ENCODE results near the gene PRPH. TPM values are rescaled to one million over a fixed set of nuclear protein-coding genes. Genes with fewer than 3 reads are reported as not detected.
A peak's percentile ranks its signal among the peaks of the same experiment; 100 is the strongest.
"Not testable (repeated sequence)": the region's sequence is repeated elsewhere in the genome, so short reads cannot be mapped to it uniquely, and the experiment has no call there.

Gene PRPH
- total RNA-seq, 1 donor from 2014 or later, result 0.70 TPM

DNA sequence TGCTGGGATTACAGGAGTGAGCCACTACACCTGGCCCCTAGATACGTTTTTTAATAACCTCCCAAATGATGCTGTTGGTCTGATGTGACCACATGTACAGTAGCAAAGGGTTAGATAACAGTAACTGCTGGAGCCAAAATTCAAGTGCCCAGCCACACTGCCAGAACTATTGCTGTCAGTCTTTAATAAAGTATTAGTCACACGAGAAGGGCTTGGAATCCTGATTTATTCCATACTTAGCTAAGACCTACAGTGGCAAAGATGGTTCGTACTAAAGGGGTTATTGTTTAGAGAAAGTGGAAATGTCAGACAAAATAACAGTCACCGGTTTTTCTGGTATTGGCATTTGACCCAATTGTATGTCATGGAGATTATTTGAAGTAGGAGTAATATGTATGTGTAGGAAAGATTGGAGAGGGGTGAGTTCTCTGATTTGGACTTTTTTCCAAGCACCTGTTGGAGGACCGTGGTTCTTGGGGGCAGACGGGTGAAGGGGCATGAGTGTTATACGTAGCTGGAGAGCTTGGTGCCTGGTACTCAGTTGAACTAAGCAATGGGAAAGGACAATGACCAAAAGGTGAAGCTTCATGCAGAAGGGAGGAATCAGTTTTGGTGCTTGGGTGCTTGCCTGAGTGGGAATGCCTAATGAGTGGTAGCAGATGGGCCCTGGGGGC, 20.4 kb upstream of the PRPH start:
- Mint-ChIP-seq H3K27me3 (ENCODE audit: low read depth) (peaks cover 3% of the 10 kb centered on the region), H3K36me3 (ENCODE audit: low read depth) (peaks cover 14% of the 10 kb centered on the region), H3K4me3 (no peak overlapping the region), H3K27ac (ENCODE audit: unreplicated experiment) (no peak overlapping the region), H3K4me1 (peaks cover 13% of the 10 kb centered on the region), H3K9me3 (no peaks in the 10 kb centered on the region)
- TF ChIP-seq, protein P1, sequence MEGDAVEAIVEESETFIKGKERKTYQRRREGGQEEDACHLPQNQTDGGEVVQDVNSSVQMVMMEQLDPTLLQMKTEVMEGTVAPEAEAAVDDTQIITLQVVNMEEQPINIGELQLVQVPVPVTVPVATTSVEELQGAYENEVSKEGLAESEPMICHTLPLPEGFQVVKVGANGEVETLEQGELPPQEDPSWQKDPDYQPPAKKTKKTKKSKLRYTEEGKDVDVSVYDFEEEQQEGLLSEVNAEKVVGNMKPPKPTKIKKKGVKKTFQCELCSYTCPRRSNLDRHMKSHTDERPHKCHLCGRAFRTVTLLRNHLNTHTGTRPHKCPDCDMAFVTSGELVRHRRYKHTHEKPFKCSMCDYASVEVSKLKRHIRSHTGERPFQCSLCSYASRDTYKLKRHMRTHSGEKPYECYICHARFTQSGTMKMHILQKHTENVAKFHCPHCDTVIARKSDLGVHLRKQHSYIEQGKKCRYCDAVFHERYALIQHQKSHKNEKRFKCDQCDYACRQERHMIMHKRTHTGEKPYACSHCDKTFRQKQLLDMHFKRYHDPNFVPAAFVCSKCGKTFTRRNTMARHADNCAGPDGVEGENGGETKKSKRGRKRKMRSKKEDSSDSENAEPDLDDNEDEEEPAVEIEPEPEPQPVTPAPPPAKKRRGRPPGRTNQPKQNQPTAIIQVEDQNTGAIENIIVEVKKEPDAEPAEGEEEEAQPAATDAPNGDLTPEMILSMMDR (conservative IDR thresholded peaks at IDR 0.05), result no peak
- no peak for DNase-seq (ENCODE audit: low read depth, low spot score)

DNA sequence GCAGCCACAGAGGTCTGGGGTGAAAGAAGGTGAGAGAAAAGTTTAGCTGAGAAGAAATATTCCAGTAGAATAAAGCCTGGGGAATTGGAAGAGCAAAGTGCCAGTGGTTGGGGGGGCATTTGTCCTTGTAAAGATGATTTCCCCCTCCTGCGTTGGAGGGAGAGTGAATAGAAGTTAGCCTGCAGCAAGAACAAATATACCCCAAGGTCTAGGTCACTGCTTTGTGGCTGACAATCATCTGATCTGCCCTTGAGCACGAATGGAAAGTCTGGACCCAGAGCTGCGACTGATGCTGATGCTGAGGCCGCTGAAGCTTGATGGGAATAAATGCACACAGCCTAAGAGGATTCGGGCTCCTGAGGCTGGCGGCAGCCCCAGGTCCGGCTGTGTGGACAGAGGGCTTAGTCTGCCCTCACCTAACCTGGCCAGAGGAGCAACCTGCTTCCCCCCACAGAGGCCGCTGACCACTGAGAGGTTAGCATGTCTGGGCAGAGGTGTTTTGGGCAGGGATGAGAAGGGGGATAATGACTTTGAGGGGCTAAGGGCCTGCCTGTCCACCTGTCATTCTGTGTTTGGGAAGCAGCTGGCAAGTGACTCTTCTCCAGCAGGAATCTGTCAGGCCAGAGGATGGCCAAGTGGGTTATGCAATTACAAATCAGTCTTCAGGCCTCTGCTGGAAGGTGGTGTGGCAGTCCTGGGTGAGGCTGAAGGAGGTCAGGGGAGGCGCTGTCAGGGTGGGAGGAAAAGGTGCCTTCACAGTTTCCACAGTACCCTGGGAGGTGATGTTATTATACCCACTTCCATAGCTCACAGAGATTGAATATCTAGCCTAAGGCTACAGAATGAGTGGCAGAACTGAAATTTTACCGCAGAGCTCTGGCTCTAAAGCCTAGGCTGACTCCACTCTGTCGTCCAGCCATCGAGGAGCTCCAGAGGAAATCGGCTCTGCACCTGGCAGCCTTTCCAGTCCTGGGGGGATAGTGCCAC, 18.4 kb upstream of the PRPH start:
- Mint-ChIP-seq H3K27ac (ENCODE audit: unreplicated experiment) (peak overlapping the region; percentile 81), H3K36me3 (ENCODE audit: low read depth) (peaks cover 5% of the 10 kb centered on the region), H3K27me3 (ENCODE audit: low read depth) (peaks cover 3% of the 10 kb centered on the region), H3K4me3 (no peak overlapping the region), H3K9me3 (no peaks in the 10 kb centered on the region), H3K4me1 (peaks cover 24% of the 10 kb centered on the region)
- no peak for DNase-seq (ENCODE audit: low read depth, low spot score)
- TF ChIP-seq, protein P1 (conservative IDR thresholded peaks at IDR 0.05), result no peak

DNA sequence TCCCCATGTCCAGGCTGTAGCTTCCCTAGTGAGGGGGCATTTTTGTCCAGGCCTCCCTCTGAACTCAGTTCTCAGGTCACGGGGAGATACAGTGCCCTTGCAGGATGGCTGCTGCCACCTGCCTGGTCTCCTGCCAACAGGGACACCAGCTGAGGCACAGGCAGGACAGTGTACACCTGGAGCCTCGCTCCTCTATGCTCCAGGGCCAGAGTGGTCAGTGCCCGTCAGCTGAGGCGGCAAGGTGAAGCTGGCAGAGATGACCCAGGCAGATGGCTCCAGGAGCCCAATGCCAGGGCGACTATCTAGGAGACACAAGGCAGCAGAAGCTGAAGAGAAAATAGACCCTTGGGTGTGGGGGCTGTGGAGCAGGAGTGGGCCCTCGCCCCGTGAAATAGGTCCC, 17.5 kb upstream of the PRPH start:
- TF ChIP-seq, protein P1 (conservative IDR thresholded peaks at IDR 0.05), result no peak
- Mint-ChIP-seq H3K4me1 (peaks cover 30% of the 10 kb centered on the region), H3K9me3 (no peaks in the 10 kb centered on the region), H3K36me3 (ENCODE audit: low read depth) (peaks cover 5% of the 10 kb centered on the region), H3K4me3 (no peak overlapping the region), H3K27ac (ENCODE audit: unreplicated experiment) (no peak overlapping the region), H3K27me3 (ENCODE audit: low read depth) (peaks cover 3% of the 10 kb centered on the region)
- no peak for DNase-seq (ENCODE audit: low read depth, low spot score)

DNA sequence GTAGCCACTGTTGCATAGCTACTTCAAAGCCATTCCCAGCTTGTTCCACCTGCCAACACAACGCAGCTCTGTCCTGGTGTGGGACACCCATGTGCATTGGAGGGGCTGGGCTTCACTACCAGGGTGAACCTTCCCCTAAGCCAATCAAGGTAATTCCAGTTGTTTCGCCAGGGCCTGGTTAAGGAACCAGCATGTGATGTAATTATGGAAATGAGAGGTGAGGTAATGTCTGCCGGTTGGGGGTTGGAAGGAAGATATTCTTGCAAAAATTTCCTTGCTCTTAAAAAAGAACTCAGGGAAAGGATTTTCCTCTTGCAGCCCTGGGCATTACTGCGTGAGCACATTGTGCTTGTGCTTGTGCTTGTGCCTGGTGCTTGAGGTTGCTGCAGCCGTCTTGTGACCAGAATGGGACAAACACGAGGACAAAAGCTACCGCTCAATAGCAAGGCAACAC, 15.2 kb upstream of the PRPH start:
- Mint-ChIP-seq H3K27ac (ENCODE audit: unreplicated experiment) (peak overlapping the region; percentile 74), H3K36me3 (ENCODE audit: low read depth) (no peaks in the 10 kb centered on the region), H3K27me3 (ENCODE audit: low read depth) (peaks cover 3% of the 10 kb centered on the region), H3K4me1 (peaks cover 32% of the 10 kb centered on the region), H3K9me3 (no peaks in the 10 kb centered on the region), H3K4me3 (no peak overlapping the region)
- no peak for DNase-seq (ENCODE audit: low read depth, low spot score)
- TF ChIP-seq, protein P1 (conservative IDR thresholded peaks at IDR 0.05), result no peak

DNA sequence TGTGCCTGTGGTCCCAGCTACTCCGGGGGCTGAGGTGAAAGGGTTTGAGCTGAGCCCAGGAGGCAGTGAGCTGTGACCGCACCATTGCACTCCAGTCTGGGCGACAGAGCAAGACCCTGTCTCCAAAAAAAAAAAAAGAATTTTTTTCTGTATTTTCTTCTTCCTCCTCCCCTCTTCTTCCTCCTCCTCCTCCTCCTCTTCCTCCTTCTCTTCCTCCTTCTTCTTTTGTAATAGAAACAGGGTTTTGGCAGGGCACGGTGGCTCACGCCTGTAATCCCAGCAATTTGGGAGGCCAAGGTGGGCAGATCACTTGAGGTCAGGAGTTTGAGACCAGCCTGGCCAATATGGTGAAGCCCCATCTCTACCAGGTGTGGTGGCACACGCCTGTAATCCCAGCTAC, 14.4 kb upstream of the PRPH start:
- not testable (repeated sequence) for H3K36me3 Mint-ChIP-seq (ENCODE audit: low read depth); H3K27me3 Mint-ChIP-seq (ENCODE audit: low read depth); H3K27ac Mint-ChIP-seq (ENCODE audit: unreplicated experiment); DNase-seq (ENCODE audit: low read depth, low spot score); H3K4me3 Mint-ChIP-seq; H3K9me3 Mint-ChIP-seq
- H3K4me1 Mint-ChIP-seq, result peaks cover 32% of the 10 kb centered on the region

Measured in neural crest cell (in vitro differentiated cells).